ENCODE measurements around the gene ADAMTS17.
"Not testable (repeated sequence)": the region's sequence is repeated elsewhere in the genome, so short reads cannot be mapped to it uniquely, and the experiment has no call there.

The ADAMTS17 gene

DNA sequence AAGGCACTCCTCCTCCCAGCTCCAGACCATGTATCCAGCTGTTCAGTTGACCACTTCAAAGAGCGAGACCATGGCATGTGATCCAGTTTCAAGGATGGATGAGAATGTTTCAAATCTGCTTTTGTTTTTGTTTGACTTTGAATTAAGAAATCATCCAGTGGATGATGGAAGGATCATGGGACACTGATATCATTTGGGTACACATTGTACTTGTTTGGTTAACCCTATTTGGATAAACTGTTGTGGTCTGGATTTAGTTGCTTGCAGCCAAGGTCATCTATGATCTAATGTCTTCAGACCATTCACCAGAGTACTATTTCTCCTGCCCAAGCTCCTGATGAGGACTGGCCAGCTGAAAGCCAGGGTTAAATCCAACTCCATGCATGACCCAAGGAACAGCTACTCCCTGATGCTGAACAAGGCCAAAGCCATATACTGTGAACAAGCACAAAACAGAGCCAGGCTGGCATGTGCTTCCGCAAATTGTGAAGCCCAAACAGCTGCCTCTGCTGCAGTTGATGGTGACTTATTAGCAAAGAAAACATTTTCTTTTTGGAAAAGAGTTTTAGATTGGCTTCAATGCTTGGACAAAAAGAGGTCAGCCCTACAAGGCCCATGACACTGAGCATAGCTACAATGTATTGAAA, 5.2 kb upstream of the ADAMTS17 start:
- Mint-ChIP-seq H3K27ac (no peak overlapping the region), H3K4me3 (no peak overlapping the region), H3K9me3 (no peaks in the 10 kb centered on the region), H3K36me3 (ENCODE audit: low read depth) (no peaks in the 10 kb centered on the region), H3K27me3 (peaks cover 11% of the 10 kb centered on the region), H3K4me1 (ENCODE audit: low read depth) (peaks cover 13% of the 10 kb centered on the region)
- DNase-seq = no peak

DNA sequence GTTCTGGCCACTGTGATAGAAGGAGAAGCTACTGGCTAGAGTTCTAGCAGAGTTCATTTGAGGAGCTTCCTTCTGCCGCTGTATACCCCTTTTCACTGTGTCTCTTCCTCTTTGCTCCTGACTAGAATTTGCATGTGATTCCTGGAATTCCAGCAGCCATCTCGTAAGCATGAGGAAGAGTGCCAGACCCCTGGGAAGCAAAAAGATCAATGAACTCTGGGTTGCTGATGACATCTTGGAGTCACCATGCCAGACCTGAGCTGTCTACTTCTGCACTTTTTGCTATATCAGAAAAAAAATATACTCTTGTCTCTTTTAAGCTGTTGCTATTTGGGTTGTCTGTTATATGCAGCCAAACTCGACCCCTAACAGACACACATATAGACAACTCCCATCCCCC, 3.7 kb upstream of the ADAMTS17 start:
- Mint-ChIP-seq H3K27ac (no peak overlapping the region), H3K36me3 (ENCODE audit: low read depth) (no peaks in the 10 kb centered on the region), H3K4me3 (no peak overlapping the region), H3K27me3 (peaks cover 5% of the 10 kb centered on the region), H3K9me3 (no peaks in the 10 kb centered on the region), H3K4me1 (ENCODE audit: low read depth) (peaks cover 11% of the 10 kb centered on the region)
- DNase-seq = no peak

DNA sequence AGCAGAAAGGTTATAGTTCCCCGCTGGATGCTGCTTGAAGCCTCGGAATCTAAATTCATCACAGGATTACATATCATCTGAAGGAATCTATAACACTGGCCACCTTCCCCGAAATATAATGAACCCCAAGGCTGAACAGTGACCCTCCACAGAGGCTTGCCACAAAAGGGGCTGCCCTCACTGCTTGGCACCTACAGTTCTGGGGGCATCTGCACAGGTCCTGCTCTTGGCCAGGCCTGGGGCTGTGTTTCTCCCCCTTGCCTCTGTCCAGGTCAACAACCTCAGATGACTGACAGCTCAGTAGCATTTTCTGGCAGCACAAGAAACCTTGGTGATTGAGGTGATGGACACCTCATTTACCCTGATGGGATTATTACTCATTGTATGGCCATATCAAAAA, 1.5 kb upstream of the ADAMTS17 start:
- H3K27ac Mint-ChIP-seq = no peak overlapping the region
- H3K36me3 Mint-ChIP-seq (ENCODE audit: low read depth) = no peaks in the 10 kb centered on the region
- no peak for DNase-seq
- H3K4me1 Mint-ChIP-seq (ENCODE audit: low read depth) = peaks cover 19% of the 10 kb centered on the region
- H3K4me3 Mint-ChIP-seq = no peak overlapping the region
- H3K9me3 Mint-ChIP-seq = no peaks in the 10 kb centered on the region
- H3K27me3 Mint-ChIP-seq = peaks cover 5% of the 10 kb centered on the region

- H3K9me3 Mint-ChIP-seq = no peaks in the 10 kb centered on the region
- no peak for DNase-seq
- peaks cover 5% of the 10 kb centered on the region for H3K27me3 Mint-ChIP-seq
- H3K4me3 Mint-ChIP-seq = peak overlapping the region; percentile 67
- H3K4me1 Mint-ChIP-seq (ENCODE audit: low read depth) = peaks cover 27% of the 10 kb centered on the region
- no peaks in the 10 kb centered on the region for H3K36me3 Mint-ChIP-seq (ENCODE audit: low read depth)
- no peak overlapping the region for H3K27ac Mint-ChIP-seq
Measured at GRCh38 chr15:100341239-100341749, 481 bp downstream of the ADAMTS17 start.

- no peaks in the 10 kb centered on the region for H3K36me3 Mint-ChIP-seq (ENCODE audit: low read depth)
- H3K27ac Mint-ChIP-seq = peak overlapping the region; percentile 55
- peaks cover 31% of the 10 kb centered on the region for H3K4me1 Mint-ChIP-seq (ENCODE audit: low read depth)
- H3K9me3 Mint-ChIP-seq = no peaks in the 10 kb centered on the region
- peak; percentile 37 for DNase-seq
- H3K27me3 Mint-ChIP-seq = peaks cover 5% of the 10 kb centered on the region
- H3K4me3 Mint-ChIP-seq = peak overlapping the region; percentile 60
Measured at GRCh38 chr15:100340721-100341238, 995 bp downstream of the ADAMTS17 start.

DNA sequence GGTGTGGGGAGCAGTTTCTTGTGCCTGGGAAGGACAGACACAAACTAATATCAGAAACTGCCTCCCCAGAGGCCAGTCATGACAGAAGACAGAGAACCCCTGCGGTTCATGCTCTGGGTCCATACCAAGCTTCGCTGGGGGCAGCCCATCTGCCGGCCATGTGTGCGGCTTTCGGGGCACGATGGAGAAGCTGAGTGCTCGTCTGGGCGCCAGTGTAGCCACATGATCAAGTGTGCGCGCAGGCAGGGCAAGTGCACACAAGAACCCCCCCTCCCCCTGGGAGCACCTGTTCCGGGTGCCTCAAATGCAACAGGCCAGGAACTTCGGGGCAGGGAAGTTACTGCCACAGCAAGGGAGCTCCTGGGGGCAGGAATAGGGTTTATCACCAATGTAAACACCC, 1.8 kb downstream of the ADAMTS17 start:
- H3K4me1 Mint-ChIP-seq (ENCODE audit: low read depth) = peaks cover 39% of the 10 kb centered on the region
- H3K4me3 Mint-ChIP-seq = peak overlapping the region; percentile 60
- H3K36me3 Mint-ChIP-seq (ENCODE audit: low read depth) = no peaks in the 10 kb centered on the region
- H3K27ac Mint-ChIP-seq = no peak overlapping the region
- DNase-seq = no peak
- H3K9me3 Mint-ChIP-seq = no peaks in the 10 kb centered on the region
- peaks cover 5% of the 10 kb centered on the region for H3K27me3 Mint-ChIP-seq

DNA sequence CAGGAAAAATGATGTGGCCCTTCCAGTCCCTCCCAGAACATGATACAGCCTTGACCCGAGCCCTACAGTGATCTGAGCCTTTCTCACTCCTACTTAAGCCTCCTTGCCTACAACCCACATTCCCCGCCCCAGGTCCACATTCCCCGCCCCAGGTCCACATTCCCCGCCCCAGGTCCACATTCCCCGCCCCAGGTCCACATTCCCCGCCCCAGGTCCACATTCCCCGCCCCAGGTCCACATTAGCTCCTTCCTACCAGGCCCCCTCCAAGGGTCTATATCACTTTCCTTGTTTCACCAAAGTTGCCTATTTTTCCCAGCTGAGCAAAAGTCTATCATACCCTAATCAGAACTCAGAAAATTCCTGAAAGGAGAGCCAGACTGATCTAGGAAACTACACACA, 2.3 kb downstream of the ADAMTS17 start:
- not testable (repeated sequence) for DNase-seq; H3K27me3 Mint-ChIP-seq; H3K9me3 Mint-ChIP-seq; H3K27ac Mint-ChIP-seq; H3K4me3 Mint-ChIP-seq; H3K36me3 Mint-ChIP-seq (ENCODE audit: low read depth)
- H3K4me1 Mint-ChIP-seq (ENCODE audit: low read depth) = peaks cover 44% of the 10 kb centered on the region

- H3K27ac Mint-ChIP-seq = no peak overlapping the region
- H3K9me3 Mint-ChIP-seq = no peaks in the 10 kb centered on the region
- peak; percentile 59 for DNase-seq
- peaks cover 49% of the 10 kb centered on the region for H3K4me1 Mint-ChIP-seq (ENCODE audit: low read depth)
- peaks cover 5% of the 10 kb centered on the region for H3K27me3 Mint-ChIP-seq
- no peaks in the 10 kb centered on the region for H3K36me3 Mint-ChIP-seq (ENCODE audit: low read depth)
- peak overlapping the region; percentile 56 for H3K4me3 Mint-ChIP-seq
Measured at GRCh38 chr15:100338971-100339444, 2.8 kb downstream of the ADAMTS17 start.

DNA sequence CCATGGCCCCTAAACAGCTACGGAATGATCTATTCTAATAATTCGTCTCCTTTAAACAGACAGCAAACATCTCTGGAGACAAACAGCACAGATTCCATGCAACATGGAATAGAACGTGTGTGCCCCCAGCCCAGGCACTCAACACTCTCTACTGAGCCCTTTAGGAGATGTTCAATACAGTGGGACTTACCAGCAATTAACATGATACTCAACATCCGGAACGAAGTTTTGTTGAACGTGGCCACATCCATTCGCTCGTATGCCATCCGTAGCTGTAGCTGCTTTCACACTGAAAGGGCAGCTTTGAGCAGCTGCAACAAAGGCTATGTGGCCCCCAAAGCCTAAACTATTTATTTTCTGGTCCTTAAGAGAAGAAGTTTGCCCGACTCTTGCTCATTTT, 3.5 kb downstream of the ADAMTS17 start:
- Mint-ChIP-seq H3K27me3 (peaks cover 4% of the 10 kb centered on the region), H3K27ac (no peak overlapping the region), H3K9me3 (no peaks in the 10 kb centered on the region), H3K36me3 (ENCODE audit: low read depth) (no peaks in the 10 kb centered on the region), H3K4me3 (peak overlapping the region; percentile 56), H3K4me1 (ENCODE audit: low read depth) (peaks cover 55% of the 10 kb centered on the region)
- DNase-seq = no peak

GRCh38 chr15:100337096-100338044, 4.4 kb downstream of the ADAMTS17 start:
- H3K9me3 Mint-ChIP-seq = no peaks in the 10 kb centered on the region
- H3K27me3 Mint-ChIP-seq = peaks cover 2% of the 10 kb centered on the region
- DNase-seq = no peak
- no peak overlapping the region for H3K27ac Mint-ChIP-seq
- peaks cover 62% of the 10 kb centered on the region for H3K4me1 Mint-ChIP-seq (ENCODE audit: low read depth)
- H3K36me3 Mint-ChIP-seq (ENCODE audit: low read depth) = no peaks in the 10 kb centered on the region
- H3K4me3 Mint-ChIP-seq = no peak overlapping the region

- Mint-ChIP-seq H3K4me3 (no peak overlapping the region), H3K27ac (no peak overlapping the region), H3K27me3 (no peaks in the 10 kb centered on the region), H3K9me3 (no peaks in the 10 kb centered on the region), H3K4me1 (ENCODE audit: low read depth) (peaks cover 71% of the 10 kb centered on the region), H3K36me3 (ENCODE audit: low read depth) (no peaks in the 10 kb centered on the region)
- DNase-seq = no peak
Measured at GRCh38 chr15:100336061-100336460, 5.7 kb downstream of the ADAMTS17 start.

DNA sequence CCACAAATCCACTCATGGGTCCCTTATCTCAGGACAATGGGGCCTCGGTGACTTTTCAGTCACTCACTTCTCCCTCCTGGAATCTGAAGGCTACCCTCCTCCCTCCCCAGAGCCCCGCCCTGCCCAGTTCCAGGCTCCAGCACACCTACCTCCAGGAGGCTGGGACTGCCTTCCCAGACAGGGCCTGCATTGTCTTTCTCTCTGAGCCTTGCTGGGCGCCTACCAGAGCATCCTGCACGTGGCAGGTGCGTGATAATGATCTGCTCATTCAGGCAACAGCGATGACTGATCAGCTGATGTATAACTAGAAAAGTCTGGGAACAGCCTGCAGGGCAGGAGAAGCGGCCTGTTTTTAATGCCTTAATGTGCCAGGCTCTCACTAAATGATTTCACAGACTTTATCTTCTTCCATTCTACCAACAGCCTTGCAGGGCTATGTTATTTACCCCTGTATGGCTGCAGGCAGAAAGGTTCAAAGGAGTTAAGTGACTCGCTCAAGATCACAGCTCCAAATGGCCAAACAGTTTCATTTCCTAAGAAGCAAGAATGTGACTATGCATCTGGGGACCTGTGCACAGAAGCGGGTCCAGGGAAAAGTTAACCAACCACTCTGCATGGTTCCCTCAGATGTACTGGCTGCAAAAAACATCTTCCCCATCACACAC, 6.3 kb downstream of the ADAMTS17 start:
- Mint-ChIP-seq H3K9me3 (no peaks in the 10 kb centered on the region), H3K4me3 (no peak overlapping the region), H3K36me3 (ENCODE audit: low read depth) (no peaks in the 10 kb centered on the region), H3K4me1 (ENCODE audit: low read depth) (peaks cover 76% of the 10 kb centered on the region), H3K27me3 (no peaks in the 10 kb centered on the region), H3K27ac (peak overlapping the region; percentile 33)
- peak; percentile 42 for DNase-seq

- Mint-ChIP-seq H3K27me3 (no peaks in the 10 kb centered on the region), H3K4me3 (peak overlapping the region; percentile 13), H3K36me3 (ENCODE audit: low read depth) (no peaks in the 10 kb centered on the region), H3K27ac (peak overlapping the region; percentile 33), H3K9me3 (no peaks in the 10 kb centered on the region), H3K4me1 (ENCODE audit: low read depth) (peaks cover 80% of the 10 kb centered on the region)
- DNase-seq = no peak
Measured at GRCh38 chr15:100334905-100335304, 6.9 kb downstream of the ADAMTS17 start.

GRCh38 chr15:100334456-100334855, 7.3 kb downstream of the ADAMTS17 start:
- H3K4me1 Mint-ChIP-seq (ENCODE audit: low read depth) = peaks cover 82% of the 10 kb centered on the region
- H3K9me3 Mint-ChIP-seq = no peaks in the 10 kb centered on the region
- H3K27me3 Mint-ChIP-seq = no peaks in the 10 kb centered on the region
- no peaks in the 10 kb centered on the region for H3K36me3 Mint-ChIP-seq (ENCODE audit: low read depth)
- peak overlapping the region; percentile 33 for H3K27ac Mint-ChIP-seq
- H3K4me3 Mint-ChIP-seq = peak overlapping the region; percentile 26
- no peak for DNase-seq
